ENCODE measurements around the gene PLTP. TPM values are rescaled to one million over a fixed set of nuclear protein-coding genes. Genes with fewer than 3 reads are reported as not detected.
A peak's percentile ranks its signal among the peaks of the same experiment; 100 is the strongest.

The PLTP gene
- total RNA-seq, 1 donor from 2014 or later = 48.5 TPM

- Mint-ChIP-seq H3K27ac (ENCODE audit: unreplicated experiment) (no peak overlapping the region), H3K4me1 (ENCODE audit: low read depth) (no peaks in the 10 kb centered on the region), H3K27me3 (ENCODE audit: low read depth) (no peaks in the 10 kb centered on the region), H3K4me3 (ENCODE audit: unreplicated experiment) (no peak overlapping the region), H3K36me3 (ENCODE audit: low read depth) (peaks cover 20% of the 10 kb centered on the region), H3K9me3 (ENCODE audit: low read depth) (no peaks in the 10 kb centered on the region)
- TF ChIP-seq CTCF (IDR thresholded peaks at IDR 0.05) = no peak
- no peak for DNase-seq (ENCODE audit: low spot score)
Measured at GRCh38 chr20:45950330-45950646, 38.3 kb upstream of the PLTP start.

DNA sequence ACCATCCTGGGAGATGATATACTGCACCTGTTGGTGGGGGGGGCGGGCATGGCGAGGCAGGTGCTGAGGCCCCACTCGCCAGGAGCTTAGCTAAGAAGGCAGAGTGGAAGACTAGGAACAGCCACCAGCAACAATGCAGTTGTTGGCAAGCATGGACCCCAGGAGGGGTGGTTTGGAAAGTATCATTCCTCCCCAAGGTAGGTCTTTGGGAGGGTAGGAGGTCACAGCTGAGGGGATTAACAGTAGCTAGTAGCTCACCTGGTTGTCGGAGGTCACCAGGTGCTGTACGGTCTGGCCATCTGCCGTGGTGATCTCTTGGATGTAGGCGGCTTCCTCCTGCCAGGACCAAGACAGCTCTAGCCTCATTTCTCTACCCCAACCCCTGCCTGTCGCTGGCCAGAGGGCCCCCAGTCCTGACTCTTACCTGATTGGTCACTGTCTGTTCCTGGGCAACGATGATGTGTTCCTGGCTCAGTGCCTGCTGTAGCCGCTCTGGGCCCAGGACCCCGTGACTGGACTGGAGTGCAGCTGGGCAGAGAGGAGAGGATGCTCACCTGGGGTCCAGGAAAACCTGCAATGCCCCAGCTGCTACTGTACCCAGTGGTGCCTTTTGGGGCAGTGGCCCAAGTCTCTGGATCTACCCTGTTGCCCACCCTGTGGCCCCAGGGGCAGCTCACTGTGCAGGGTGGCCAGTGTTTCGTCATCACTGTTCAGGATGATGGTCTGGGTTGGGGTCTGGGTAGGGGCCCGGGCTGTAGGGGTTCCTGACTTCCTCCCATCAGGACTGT is 37.8 kb upstream of the PLTP start:
- no peak for TF ChIP-seq CTCF (IDR thresholded peaks at IDR 0.05)
- no peak overlapping the region for H3K27ac Mint-ChIP-seq (ENCODE audit: unreplicated experiment)
- DNase-seq (ENCODE audit: low spot score) = no peak
- H3K36me3 Mint-ChIP-seq (ENCODE audit: low read depth) = peaks cover 22% of the 10 kb centered on the region
- no peaks in the 10 kb centered on the region for H3K27me3 Mint-ChIP-seq (ENCODE audit: low read depth)
- H3K4me3 Mint-ChIP-seq (ENCODE audit: unreplicated experiment) = no peak overlapping the region
- H3K9me3 Mint-ChIP-seq (ENCODE audit: low read depth) = no peaks in the 10 kb centered on the region
- no peaks in the 10 kb centered on the region for H3K4me1 Mint-ChIP-seq (ENCODE audit: low read depth)

DNA sequence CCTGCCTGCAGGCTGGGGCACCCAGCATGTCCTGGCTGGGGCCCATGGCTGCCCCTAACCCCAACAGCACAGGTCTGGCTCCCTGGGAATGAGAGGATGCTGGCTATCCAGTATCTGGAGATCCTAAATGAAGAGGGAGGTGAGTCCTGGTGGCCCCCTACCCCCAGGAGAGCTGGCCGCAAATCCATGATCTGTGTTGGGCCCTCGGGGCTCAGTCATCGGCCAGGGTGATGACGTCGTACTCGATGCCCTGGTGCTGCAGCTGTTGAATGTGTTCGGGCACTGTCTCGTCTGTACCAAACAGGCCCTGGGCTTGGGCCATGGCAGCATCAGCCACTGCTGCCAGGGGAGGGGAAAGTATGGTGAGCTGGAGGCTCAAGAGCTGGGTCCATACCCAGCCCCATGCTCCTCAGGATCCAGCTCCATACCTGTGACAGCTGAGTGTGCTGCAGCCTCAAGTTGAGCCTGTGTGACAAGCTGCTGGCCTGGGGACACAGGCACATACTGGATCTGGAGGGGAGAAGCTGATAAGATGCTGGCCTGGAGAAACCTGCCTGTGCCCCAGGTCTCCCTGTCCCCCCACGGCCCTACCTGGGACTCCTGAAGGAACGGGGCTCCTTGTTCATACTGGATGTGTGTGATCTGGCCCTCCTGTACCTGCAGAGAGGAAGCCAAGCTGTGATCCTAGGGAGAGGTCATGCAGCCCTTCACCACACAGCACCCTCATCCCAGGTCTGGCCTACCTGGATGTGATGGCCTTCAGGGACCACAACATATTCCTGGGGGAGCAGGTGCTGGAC is 37.0 kb upstream of the PLTP start:
- Mint-ChIP-seq H3K36me3 (ENCODE audit: low read depth) (peaks cover 25% of the 10 kb centered on the region), H3K4me1 (ENCODE audit: low read depth) (peaks cover 5% of the 10 kb centered on the region), H3K27ac (ENCODE audit: unreplicated experiment) (peak overlapping the region; percentile 36), H3K27me3 (ENCODE audit: low read depth) (no peaks in the 10 kb centered on the region), H3K4me3 (ENCODE audit: unreplicated experiment) (no peak overlapping the region), H3K9me3 (ENCODE audit: low read depth) (no peaks in the 10 kb centered on the region)
- DNase-seq (ENCODE audit: low spot score) = no peak
- TF ChIP-seq CTCF (IDR thresholded peaks at IDR 0.05) = no peak

DNA sequence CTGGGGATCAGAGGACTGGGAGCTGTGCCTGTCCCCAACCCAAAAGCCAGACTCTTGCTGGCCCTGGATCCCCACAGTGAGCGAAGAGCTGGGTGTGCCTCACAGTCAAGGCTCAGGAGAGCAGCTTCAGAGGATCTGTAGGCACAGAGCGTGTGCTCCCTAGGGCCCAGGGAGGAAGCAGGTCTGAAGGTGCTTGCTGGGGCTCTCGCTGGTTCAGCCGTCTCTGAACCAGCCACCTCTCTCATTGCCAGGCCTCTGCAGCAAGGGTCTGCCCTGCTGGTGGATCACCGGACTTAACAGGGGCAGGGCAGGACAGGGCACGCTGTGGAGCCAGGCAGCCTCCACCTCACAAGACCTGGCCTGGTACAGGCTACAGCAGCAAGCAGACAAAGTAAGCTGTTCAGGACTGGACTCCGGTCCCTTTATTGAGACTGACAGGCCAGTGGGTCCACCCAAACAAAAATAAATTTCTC is 36.3 kb upstream of the PLTP start:
- Mint-ChIP-seq H3K4me3 (ENCODE audit: unreplicated experiment) (no peak overlapping the region), H3K27me3 (ENCODE audit: low read depth) (no peaks in the 10 kb centered on the region), H3K36me3 (ENCODE audit: low read depth) (peaks cover 24% of the 10 kb centered on the region), H3K9me3 (ENCODE audit: low read depth) (no peaks in the 10 kb centered on the region), H3K27ac (ENCODE audit: unreplicated experiment) (no peak overlapping the region), H3K4me1 (ENCODE audit: low read depth) (peaks cover 5% of the 10 kb centered on the region)
- TF ChIP-seq CTCF (IDR thresholded peaks at IDR 0.05) = no peak
- no peak for DNase-seq (ENCODE audit: low spot score)

GRCh38 chr20:45947110-45947866 is 35.3 kb upstream of the PLTP start:
- H3K4me1 Mint-ChIP-seq (ENCODE audit: low read depth) = peaks cover 5% of the 10 kb centered on the region
- no peak for TF ChIP-seq CTCF (IDR thresholded peaks at IDR 0.05)
- H3K27ac Mint-ChIP-seq (ENCODE audit: unreplicated experiment) = no peak overlapping the region
- no peaks in the 10 kb centered on the region for H3K9me3 Mint-ChIP-seq (ENCODE audit: low read depth)
- H3K36me3 Mint-ChIP-seq (ENCODE audit: low read depth) = peaks cover 24% of the 10 kb centered on the region
- no peak for DNase-seq (ENCODE audit: low spot score)
- H3K4me3 Mint-ChIP-seq (ENCODE audit: unreplicated experiment) = no peak overlapping the region
- H3K27me3 Mint-ChIP-seq (ENCODE audit: low read depth) = no peaks in the 10 kb centered on the region
